GM19043 (cell line): ENCODE results near the gene SF3B2.

ENCODE experiments used
- ATAC-seq: cut with Tn5 transposase; IDR thresholded peaks from one replicate; pipeline ENCODE4 v1.9.1; 2021; ENCODE audit warnings: low read depth; ENCODE audit not compliant: unreplicated experiment

The SF3B2 gene

GRCh38 chr11:66048547-66049323 lies 3.4 kb upstream of the SF3B2 start, which contains the start of gene GAL3ST3:
Gene GAL3ST3, minus strand, starts transcription at chr11:66049161. Its CDS starts 3,746 bp downstream, at chr11:66045415.
- ATAC-seq: no peak

GRCh38 chr11:66050581-66051231 lies 1.5 kb upstream of the SF3B2 start:
- no peak for ATAC-seq

- no peak for ATAC-seq
Observed at GRCh38 chr11:66051371-66051765, 796 bp upstream of the SF3B2 start.

GRCh38 chr11:66052664-66052982 lies 459 bp downstream of the SF3B2 start:
- ATAC-seq: no peak

- no peak for ATAC-seq
Observed at GRCh38 chr11:66055021-66055420, 2.9 kb downstream of the SF3B2 start.

GRCh38 chr11:66056501-66056900 lies 4.3 kb downstream of the SF3B2 start:
- ATAC-seq: no peak

GRCh38 chr11:66059966-66060680 lies 8.0 kb downstream of the SF3B2 start:
- no peak for ATAC-seq

- no peak for ATAC-seq
Observed at GRCh38 chr11:66061268-66061667, 9.1 kb downstream of the SF3B2 start.

GRCh38 chr11:66062408-66062807 lies 10.2 kb downstream of the SF3B2 start:
- ATAC-seq: no peak

- no peak for ATAC-seq
Observed at GRCh38 chr11:66063900-66064299, 11.7 kb downstream of the SF3B2 start.

GRCh38 chr11:66064571-66064970 lies 12.4 kb downstream of the SF3B2 start:
- no peak for ATAC-seq

GRCh38 chr11:66066751-66067150 lies 14.6 kb downstream of the SF3B2 start:
- ATAC-seq: no peak

GRCh38 chr11:66067640-66068039 lies 15.5 kb downstream of the SF3B2 start:
- ATAC-seq: no peak

GRCh38 chr11:66068154-66068821 lies 16.1 kb downstream of the SF3B2 start:
- no peak for ATAC-seq

GRCh38 chr11:66068923-66069714 lies 17.0 kb downstream of the SF3B2 start:
- no peak for ATAC-seq

- peak; percentile 45 for ATAC-seq
Observed at GRCh38 chr11:66069715-66070603, 17.8 kb downstream of the SF3B2 start, which contains the start of gene PACS1. Gene PACS1, plus strand, starts transcription at chr11:66070272. Its CDS starts 215 bp downstream, at chr11:66070487.

GRCh38 chr11:66070604-66071380 lies 18.6 kb downstream of the SF3B2 start:
- no peak for ATAC-seq

- no peak for ATAC-seq
Observed at GRCh38 chr11:66071381-66071801, 19.2 kb downstream of the SF3B2 start.
